ENCODE results near the gene TRIM47. TPM values are rescaled to one million over a fixed set of nuclear protein-coding genes. Genes with fewer than 3 reads are reported as not detected.

Gene TRIM47
- total RNA-seq, 2 experiments from 2014 or later: 8.1 to 9.6 TPM

GRCh38 chr17:75917917-75918445 is 39.6 kb upstream of the TRIM47 start:
- peaks cover 6% of the 10 kb centered on the region for H3K36me3 Mint-ChIP-seq (ENCODE audit: low read depth)
- no peaks in the 10 kb centered on the region for H3K27me3 Mint-ChIP-seq (ENCODE audit: low read depth)
- H3K27ac Mint-ChIP-seq: no peak overlapping the region
- no peaks in the 10 kb centered on the region for H3K9me3 Mint-ChIP-seq
- no peak overlapping the region for H3K4me3 Mint-ChIP-seq
- CTCF ChIA-PET: no interaction called here
- intact Hi-C loops (cut with micrococcal nuclease): no loop called here
- DNase-seq: no peak
- no peaks in the 10 kb centered on the region for H3K4me1 Mint-ChIP-seq (ENCODE audit: low read depth)

- no peaks in the 10 kb centered on the region for H3K27me3 Mint-ChIP-seq (ENCODE audit: low read depth)
- CTCF ChIA-PET: interaction anchor here (1.9 to 2.2 kb wide), 2 partner anchors 10 to 97 kb away, joined by 4 to 11 read pairs; no protein-coding TSS in a partner anchor
- no peaks in the 10 kb centered on the region for H3K9me3 Mint-ChIP-seq
- H3K4me1 Mint-ChIP-seq (ENCODE audit: low read depth): no peaks in the 10 kb centered on the region
- H3K27ac Mint-ChIP-seq: no peak overlapping the region
- no peak overlapping the region for H3K4me3 Mint-ChIP-seq
- intact Hi-C loops (cut with micrococcal nuclease): no loop called here
- no peak for DNase-seq
- peaks cover 4% of the 10 kb centered on the region for H3K36me3 Mint-ChIP-seq (ENCODE audit: low read depth)
Measured at GRCh38 chr17:75917141-75917916, 38.9 kb upstream of the TRIM47 start.

DNA sequence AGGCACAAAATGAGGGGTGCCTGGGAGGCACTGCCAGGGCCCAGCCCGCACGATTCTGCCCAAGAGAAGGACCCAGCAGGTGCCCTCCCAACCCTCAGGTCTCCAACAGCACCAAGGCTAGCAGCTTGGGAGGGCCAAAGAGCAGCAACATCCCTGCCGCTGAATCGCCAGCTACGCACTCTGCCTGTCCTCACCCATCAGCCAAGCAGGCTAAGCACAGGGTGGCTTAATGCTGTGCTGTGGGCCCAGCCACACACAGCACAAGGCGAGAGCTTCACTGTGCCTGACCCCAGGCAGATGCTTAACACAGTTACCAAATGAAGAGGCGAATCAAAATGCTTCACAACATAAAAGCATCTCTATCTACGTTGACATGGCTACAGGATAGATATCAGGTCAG is 36.9 kb upstream of the TRIM47 start:
- Mint-ChIP-seq H3K36me3 (ENCODE audit: low read depth) (peaks cover 4% of the 10 kb centered on the region), H3K4me3 (no peak overlapping the region), H3K9me3 (no peaks in the 10 kb centered on the region), H3K4me1 (ENCODE audit: low read depth) (no peaks in the 10 kb centered on the region), H3K27me3 (ENCODE audit: low read depth) (no peaks in the 10 kb centered on the region), H3K27ac (no peak overlapping the region)
- CTCF ChIA-PET: interaction anchor here (1.4 to 2.2 kb wide), 2 partner anchors 12 to 91 kb away, joined by 4 to 11 read pairs; no protein-coding TSS in a partner anchor
- no peak for DNase-seq
- intact Hi-C loops (cut with micrococcal nuclease): no loop called here

- DNase-seq: no peak
- Mint-ChIP-seq H3K27ac (no peak overlapping the region), H3K4me3 (no peak overlapping the region), H3K27me3 (ENCODE audit: low read depth) (no peaks in the 10 kb centered on the region), H3K9me3 (no peaks in the 10 kb centered on the region), H3K4me1 (ENCODE audit: low read depth) (no peaks in the 10 kb centered on the region), H3K36me3 (ENCODE audit: low read depth) (peaks cover 4% of the 10 kb centered on the region)
- intact Hi-C loops (cut with micrococcal nuclease): no loop called here
- CTCF ChIA-PET: interaction anchor here (0.6 to 2.2 kb wide), 2 partner anchors 13 to 39 kb away, joined by 3 to 11 read pairs; no protein-coding TSS in a partner anchor
Measured at GRCh38 chr17:75914643-75915267, 36.4 kb upstream of the TRIM47 start.

GRCh38 chr17:75913537-75914210 is 35.3 kb upstream of the TRIM47 start:
- no peaks in the 10 kb centered on the region for H3K27me3 Mint-ChIP-seq (ENCODE audit: low read depth)
- H3K27ac Mint-ChIP-seq: no peak overlapping the region
- intact Hi-C loops (cut with micrococcal nuclease): no loop called here
- H3K9me3 Mint-ChIP-seq: no peaks in the 10 kb centered on the region
- H3K4me3 Mint-ChIP-seq: no peak overlapping the region
- CTCF ChIA-PET: interaction anchor here (0.6 kb wide), 1 partner anchor 41 kb away, joined by 3 read pairs; no protein-coding TSS in a partner anchor
- DNase-seq: no peak
- H3K4me1 Mint-ChIP-seq (ENCODE audit: low read depth): peaks cover 3% of the 10 kb centered on the region
- H3K36me3 Mint-ChIP-seq (ENCODE audit: low read depth): peaks cover 4% of the 10 kb centered on the region

DNA sequence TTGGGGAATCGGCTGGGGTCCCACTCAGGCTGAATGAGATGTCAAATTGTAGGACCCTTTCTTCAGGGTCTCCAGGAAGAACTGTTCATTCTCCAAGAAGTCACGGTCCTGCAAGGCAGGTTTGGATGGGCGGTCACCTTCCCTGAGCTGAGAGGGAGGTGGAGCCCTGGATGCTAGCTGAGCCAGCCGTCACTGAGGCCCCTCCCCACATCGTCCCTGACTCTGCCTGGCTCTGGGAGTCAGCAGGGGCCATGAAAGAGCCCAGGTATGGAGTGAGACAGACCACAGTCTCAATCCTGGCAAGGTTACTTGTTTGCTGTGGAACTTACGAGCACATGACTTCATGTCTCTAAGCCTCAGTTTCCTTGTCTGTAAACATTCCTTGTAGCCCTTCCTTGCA is 32.3 kb upstream of the TRIM47 start:
- Mint-ChIP-seq H3K36me3 (ENCODE audit: low read depth) (no peaks in the 10 kb centered on the region), H3K27me3 (ENCODE audit: low read depth) (no peaks in the 10 kb centered on the region), H3K27ac (no peak overlapping the region), H3K9me3 (no peaks in the 10 kb centered on the region), H3K4me3 (no peak overlapping the region), H3K4me1 (ENCODE audit: low read depth) (peaks cover 8% of the 10 kb centered on the region)
- no peak for DNase-seq
- CTCF ChIA-PET: interaction anchor here (0.7 to 2.9 kb wide), 6 partner anchors 17 to 110 kb away, joined by 3 to 16 read pairs (median 4); partner anchors contain the start of gene CDK3
- intact Hi-C loops (cut with micrococcal nuclease): no loop called here

DNA sequence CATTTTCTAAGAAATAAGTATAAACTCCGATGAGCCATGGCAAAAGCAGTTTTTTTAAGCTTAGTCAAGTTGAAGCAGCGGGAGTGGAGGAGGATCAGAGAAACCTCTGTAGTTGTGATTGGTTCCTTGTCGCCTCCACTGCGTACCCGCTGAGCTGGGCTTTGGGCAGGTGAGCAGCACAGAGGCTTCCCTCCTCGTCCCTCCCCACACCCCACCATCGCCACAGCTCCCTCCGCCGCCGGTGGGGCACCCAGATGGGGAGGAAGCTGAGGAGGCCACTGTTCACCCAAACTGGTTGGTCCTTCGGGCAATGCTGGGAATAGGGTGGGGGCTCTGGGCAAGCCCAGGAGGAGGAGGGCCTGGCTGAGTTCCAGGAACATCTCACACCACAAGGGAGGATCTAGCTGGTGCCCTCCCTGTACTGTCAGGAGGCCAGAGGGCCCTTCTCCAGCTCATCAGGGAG is 31.5 kb upstream of the TRIM47 start:
- Mint-ChIP-seq H3K27me3 (ENCODE audit: low read depth) (no peaks in the 10 kb centered on the region), H3K9me3 (no peaks in the 10 kb centered on the region), H3K27ac (peak overlapping the region; percentile 50), H3K36me3 (ENCODE audit: low read depth) (no peaks in the 10 kb centered on the region), H3K4me3 (no peak overlapping the region), H3K4me1 (ENCODE audit: low read depth) (peaks cover 12% of the 10 kb centered on the region)
- intact Hi-C loops (cut with micrococcal nuclease): loop anchor here (10.0 kb wide), 2 partner anchors 275 to 475 kb away; partner anchors contain the start of gene SPHK1
- no peak for DNase-seq
- CTCF ChIA-PET: interaction anchor here (1.0 to 2.9 kb wide), 6 partner anchors 86 to 488 kb away, joined by 3 to 16 read pairs (median 4); partner anchors contain the start of gene CDK3

DNA sequence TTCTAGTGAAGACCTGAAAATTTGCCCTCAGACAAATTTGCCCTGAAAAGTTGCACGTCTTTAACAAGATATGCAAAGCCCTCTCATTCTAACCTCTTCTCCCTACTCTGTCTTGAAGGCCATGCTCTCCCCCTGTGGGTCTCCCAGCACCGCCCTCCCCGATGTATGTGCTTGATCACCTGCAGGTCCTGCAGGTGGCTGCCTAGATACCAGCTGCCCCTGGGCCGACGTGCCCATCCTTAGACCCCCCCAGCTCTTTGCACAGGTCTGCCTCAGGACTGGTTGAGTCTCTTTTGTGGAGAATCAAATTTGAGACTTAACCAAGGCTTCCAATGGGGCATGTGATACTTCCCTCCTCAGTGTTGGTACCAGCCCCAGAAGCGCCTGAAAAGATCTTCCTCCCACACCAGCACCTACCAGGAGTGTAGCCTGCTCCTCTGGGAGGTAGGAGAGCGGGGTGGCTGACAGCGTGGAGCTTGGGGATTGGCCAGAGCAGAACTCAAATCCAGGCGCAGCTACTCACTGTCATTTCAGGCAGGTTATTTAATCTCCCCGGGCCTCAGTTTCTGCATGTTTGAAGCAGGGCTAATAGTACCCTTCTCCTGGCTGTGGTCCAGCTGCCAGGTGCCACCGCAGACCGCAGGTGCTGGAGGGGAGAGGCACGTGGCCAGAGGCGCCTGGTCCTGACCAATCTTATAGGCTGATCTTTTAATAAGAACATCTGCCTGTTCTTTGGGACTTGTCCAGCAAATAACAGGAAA is 30.9 kb upstream of the TRIM47 start:
- intact Hi-C loops (cut with micrococcal nuclease): loop anchor here (10.0 kb wide), 2 partner anchors 276 to 476 kb away; partner anchors contain the start of gene SPHK1
- no peak for DNase-seq
- Mint-ChIP-seq H3K27me3 (ENCODE audit: low read depth) (no peaks in the 10 kb centered on the region), H3K36me3 (ENCODE audit: low read depth) (no peaks in the 10 kb centered on the region), H3K4me1 (ENCODE audit: low read depth) (peaks cover 12% of the 10 kb centered on the region), H3K4me3 (no peak overlapping the region), H3K27ac (no peak overlapping the region), H3K9me3 (no peaks in the 10 kb centered on the region)
- CTCF ChIA-PET: interaction anchor here (1.0 to 2.9 kb wide), 4 partner anchors 86 to 489 kb away, joined by 3 to 16 read pairs (median 4); no protein-coding TSS in a partner anchor

GRCh38 chr17:75908201-75908600 is 29.8 kb upstream of the TRIM47 start:
- peaks cover 18% of the 10 kb centered on the region for H3K4me1 Mint-ChIP-seq (ENCODE audit: low read depth)
- CTCF ChIA-PET: no interaction called here
- no peaks in the 10 kb centered on the region for H3K9me3 Mint-ChIP-seq
- H3K27ac Mint-ChIP-seq: no peak overlapping the region
- DNase-seq: no peak
- H3K36me3 Mint-ChIP-seq (ENCODE audit: low read depth): peaks cover 1% of the 10 kb centered on the region
- H3K27me3 Mint-ChIP-seq (ENCODE audit: low read depth): no peaks in the 10 kb centered on the region
- intact Hi-C loops (cut with micrococcal nuclease): loop anchor here (10.0 kb wide), 2 partner anchors 277 to 477 kb away; partner anchors contain the start of gene SPHK1
- H3K4me3 Mint-ChIP-seq: no peak overlapping the region

GRCh38 chr17:75906143-75906884 is 27.9 kb upstream of the TRIM47 start:
- DNase-seq: no peak
- peak overlapping the region; percentile 29 for H3K4me3 Mint-ChIP-seq
- H3K9me3 Mint-ChIP-seq: no peaks in the 10 kb centered on the region
- H3K4me1 Mint-ChIP-seq (ENCODE audit: low read depth): peaks cover 22% of the 10 kb centered on the region
- H3K27me3 Mint-ChIP-seq (ENCODE audit: low read depth): no peaks in the 10 kb centered on the region
- CTCF ChIA-PET: interaction anchor here (0.8 to 5.5 kb wide), 9 partner anchors 10 to 113 kb away, joined by 3 to 85 read pairs (median 5); partner anchors contain the start of gene FBF1
- peaks cover 1% of the 10 kb centered on the region for H3K36me3 Mint-ChIP-seq (ENCODE audit: low read depth)
- H3K27ac Mint-ChIP-seq: peak overlapping the region; percentile 61
- intact Hi-C loops (cut with micrococcal nuclease): loop anchor here (10.0 kb wide), 2 partner anchors 278 to 478 kb away; partner anchors contain the start of gene SPHK1

Data from activated naive CD4-positive, alpha-beta T cell treated with anti-CD3 and anti-CD28 coated beads for 36 hours (primary cell).